HCT116 (cell line): ENCODE results near the gene CAMK2A. TPM values are rescaled to one million over a fixed set of nuclear protein-coding genes. Genes with fewer than 3 reads are reported as not detected.

Experiments
- ATAC-seq: fragments of 200-7000 bp; cut with Tn5 transposase; 2 replicates; pipeline ENCODE4 v1.9.1; 2020; ENCODE audit warnings: mild to moderate bottlenecking, moderate library complexity
- BruUV-seq: library from RNA; stranded (reverse); fragments of 400-500 nt; replicated peaks from 2 replicates; lab custom pipeline; 2021; lab: Mats Ljungman, UMichigan
- CTCF ChIA-PET: fragments of 300-600 bp; sonication (Branson Sonifier 250); formaldehyde crosslinking; loops from one replicate; lab custom pipeline; 2021; ENCODE audit warnings: antibody characterized with exemption; lab: Charles Lee
- POLR2A ChIA-PET: fragments of 300-600, 350-600 bp; sonication (Branson Sonifier 250); formaldehyde crosslinking; loops from one replicate; lab custom pipeline; 2021; ENCODE audit warnings: antibody characterized with exemption; lab: Charles Lee
- RAD21 ChIA-PET, 2 experiments: fragments of 300-600 bp; sonication (Branson Sonifier 250); formaldehyde crosslinking; loops; one replicate each; lab custom pipeline; 2023; ENCODE audit warnings: low total read pairs in 2 of 2; ENCODE audit not compliant: uncharacterized antibody in 2 of 2, unreplicated experiment in 2 of 2, low non-redundant PET in 1 of 2; lab: Charles Lee
- DNase-seq: peaks from one replicate; pipeline ENCODE4 v3.0.0-alpha.2; 2010; ENCODE audit warnings: low read depth, low spot score
- H2AFZ ChIP-seq: fragments of 200-600 bp; shearing (Covaris generic), sonication (generic); 2 replicates; pipeline ENCODE4 v1.6.1; 2017; ENCODE audit warnings: low read depth, mixed run types, mixed read lengths, antibody characterized with exemption, low read length; ENCODE audit not compliant: poor library complexity, severe bottlenecking
- H3K27ac ChIP-seq: 2 replicates; pipeline ENCODE4 v1.5.1; 2012; ENCODE audit warnings: low read depth, low read length
- H3K27me3 ChIP-seq: fragments of 200-600 bp; sonication (generic); 2 replicates; pipeline ENCODE4 v1.6.1; 2016; ENCODE audit warnings: mixed run types, low read length, mixed read lengths; ENCODE audit not compliant: insufficient read depth
- H3K36me3 ChIP-seq, 2 experiments: fragments of 200-500 bp in 1 of 2; fragments of 200-600 bp in 1 of 2; sonication (Bioruptor generic) in 1 of 2; sonication (generic) in 1 of 2; 2 replicates each; pipeline versions ENCODE4 v1.5.1 to v1.6.1; 2014 to 2016; ENCODE audit warnings: low read length in 2 of 2, inconsistent platforms in 1 of 2, mixed read lengths in 1 of 2, mixed run types in 1 of 2; ENCODE audit not compliant: insufficient read depth in 2 of 2, control insufficient read depth in 1 of 2
- H3K4me1 ChIP-seq, 2 experiments: fragments of 200-600 bp in 1 of 2; sonication (generic) in 1 of 2; 2 replicates each; pipeline versions ENCODE4 v1.5.1 to v1.6.1; 2012 to 2017; ENCODE audit warnings: low read length in 2 of 2, inconsistent platforms in 1 of 2, mild to moderate bottlenecking in 1 of 2, mixed read lengths in 1 of 2, mixed run types in 1 of 2, moderate library complexity in 1 of 2; ENCODE audit not compliant: insufficient read depth in 2 of 2, control insufficient read depth in 1 of 2
- H3K4me2 ChIP-seq: fragments of 200-600 bp; sonication (generic); 2 replicates; pipeline ENCODE4 v1.6.1; 2017; ENCODE audit warnings: mixed run types, low read length, mixed read lengths
- H3K4me3 ChIP-seq, 2 experiments: fragments of 200-600 bp in 1 of 2; sonication (generic) in 1 of 2; replicated peaks in 1 of 2; 2 replicates each; pipeline ENCODE4 v1.5.1; 2011 to 2016; ENCODE audit warnings: low read length in 2 of 2, control low read depth in 1 of 2, low read depth in 1 of 2, mild to moderate bottlenecking in 1 of 2, mixed read lengths in 1 of 2, mixed run types in 1 of 2
- H3K79me2 ChIP-seq: fragments of 200-600 bp; sonication (generic); 2 replicates; pipeline ENCODE4 v1.6.1; 2017; ENCODE audit warnings: mild to moderate bottlenecking, mixed run types, low read length, moderate library complexity, mixed read lengths; ENCODE audit not compliant: insufficient read depth
- H3K9ac ChIP-seq: fragments of 200-600 bp; sonication (generic); 2 replicates; pipeline ENCODE4 v1.6.1; 2016; ENCODE audit warnings: low read length, mixed read lengths
- H3K9me2 ChIP-seq: fragments of 200-600 bp; sonication (generic), shearing (Covaris generic); 2 replicates; pipeline ENCODE4 v1.6.1; 2017; ENCODE audit warnings: mixed run types, mild to moderate bottlenecking, moderate library complexity; ENCODE audit not compliant: insufficient read depth
- H3K9me3 ChIP-seq, 2 experiments: fragments of 200-500 bp in 1 of 2; fragments of 200-600 bp in 1 of 2; sonication (Bioruptor generic) in 1 of 2; sonication (generic) in 1 of 2; 2 replicates each; pipeline ENCODE4 v1.6.1; 2014 to 2017; ENCODE audit warnings: low read length in 2 of 2, mixed read lengths in 2 of 2, inconsistent platforms in 1 of 2, low read depth in 1 of 2, mild to moderate bottlenecking in 1 of 2, mixed run types in 1 of 2, moderate library complexity in 1 of 2; ENCODE audit not compliant: control insufficient read depth in 1 of 2, insufficient read depth in 1 of 2
- H4K20me1 ChIP-seq: fragments of 200-600 bp; sonication (generic), shearing (Covaris generic); 2 replicates; pipeline ENCODE4 v1.6.1; 2017; ENCODE audit warnings: mixed run types, mild to moderate bottlenecking, moderate library complexity; ENCODE audit not compliant: insufficient read depth
- CBX3 ChIP-seq: IDR thresholded peaks from 2 replicates; pipeline ENCODE4 v1.6.1; 2012; ENCODE audit warnings: low read depth
- CEBPB ChIP-seq: IDR thresholded peaks from 2 replicates; pipeline ENCODE4 v1.6.1; 2012; ENCODE audit warnings: low read depth
- EGR1 ChIP-seq: IDR thresholded peaks from 2 replicates; pipeline ENCODE4 v1.6.1; 2012; ENCODE audit warnings: low read depth
- ELF1 ChIP-seq: IDR thresholded peaks from 2 replicates; pipeline ENCODE4 v1.6.1; 2012; ENCODE audit warnings: low read depth, borderline replicate concordance
- FOSL1 ChIP-seq: IDR thresholded peaks from 2 replicates; pipeline ENCODE4 v1.6.1; 2012; ENCODE audit warnings: low read depth
- JUND ChIP-seq: IDR thresholded peaks from 2 replicates; pipeline ENCODE4 v1.6.1; 2012
- MAX ChIP-seq: IDR thresholded peaks from 2 replicates; pipeline ENCODE4 v1.6.1; 2012
- POLR2A ChIP-seq: IDR thresholded peaks from 2 replicates; pipeline ENCODE4 v1.7.0; 2011; ENCODE audit warnings: borderline replicate concordance; ENCODE audit not compliant: insufficient read depth, insufficient read length; ENCODE audit errors: extremely low read depth
- POLR2AphosphoS5 ChIP-seq: IDR thresholded peaks from 2 replicates; pipeline ENCODE4 v1.6.1; 2011; ENCODE audit warnings: mild to moderate bottlenecking, low read depth, low read length, moderate library complexity
- RAD21 ChIP-seq: IDR thresholded peaks from 2 replicates; pipeline ENCODE4 v1.6.1; 2012; ENCODE audit warnings: low read depth, mild to moderate bottlenecking
- SIN3A ChIP-seq: IDR thresholded peaks from 2 replicates; pipeline ENCODE4 v1.6.1; 2012; ENCODE audit warnings: low read depth
- SRF ChIP-seq: IDR thresholded peaks from 2 replicates; pipeline ENCODE4 v1.6.1; 2012; ENCODE audit warnings: low read depth
- TCF7L2 ChIP-seq: IDR thresholded peaks from 2 replicates; pipeline ENCODE4 v1.7.0; 2011; ENCODE audit warnings: borderline replicate concordance, inconsistent platforms; ENCODE audit not compliant: insufficient read depth, insufficient read length; ENCODE audit errors: extremely low read depth
- YY1 ChIP-seq: IDR thresholded peaks from 2 replicates; pipeline ENCODE4 v1.6.1; 2011; ENCODE audit warnings: low read length, low read depth, moderate library complexity, mild to moderate bottlenecking; ENCODE audit not compliant: insufficient replicate concordance; ENCODE audit errors: extremely low read depth
- ZBTB33 ChIP-seq: IDR thresholded peaks from 2 replicates; pipeline ENCODE4 v1.6.1; 2011; ENCODE audit warnings: mild to moderate bottlenecking, low read length, moderate library complexity; ENCODE audit not compliant: insufficient replicate concordance; ENCODE audit errors: extremely low read depth
- ZFX ChIP-seq: fragments of 450-650 bp; IDR thresholded peaks from 2 replicates; pipeline ENCODE4 v1.6.1; 2017
- intact Hi-C: fragments of 100-400 bp; cut with micrococcal nuclease; formaldehyde crosslinking; loops from 2 replicates; pipeline ENCODE4 v1.10.0; 2022
- total RNA-seq: library from RNA; stranded (reverse); gene quantifications from one replicate; pipeline ENCODE4 v1.2.1, GENCODE V29; 2021; ENCODE audit not compliant: unreplicated experiment

Gene CAMK2A
- total RNA-seq, 1 experiment from 2014 or later, result not detected

- TF ChIP-seq FOSL1 (no peak), SIN3A (no peak)
These were observed at the start of gene CAMK2A (continued) for GRCh38 chr5:150289551-150290390.

- no peaks in the 10 kb centered on the region for H3K9me3 ChIP-seq
These were observed 49.6 kb upstream of the CAMK2A start for GRCh38 chr5:150339165-150339564.

GRCh38 chr5:150338546-150338945, 49.0 kb upstream of the CAMK2A start:
- intact Hi-C loops, result no loop called here
- DNase-seq (no peak), ATAC-seq (no peak)
- ChIA-PET CTCF (no interaction called here), RAD21 (no interaction called here), POLR2A (no interaction called here)
- TF ChIP-seq CBX3 (no peak), POLR2AphosphoS5 (no peak), CEBPB (no peak), ZFX (no peak), SRF (no peak), YY1 (no peak), JUND (no peak), SIN3A (no peak), RAD21 (no peak), ELF1 (no peak), MAX (no peak), ZBTB33 (no peak)
- Histone ChIP-seq H3K4me2 (no peak overlapping the region), H3K9ac (no peak overlapping the region), H3K36me3 (no peaks in the 10 kb centered on the region), H3K4me3 (no peak overlapping the region), H3K27ac (no peak overlapping the region), H3K9me2 (no peaks in the 10 kb centered on the region), H4K20me1 (no peaks in the 10 kb centered on the region), H3K4me1 (no peaks in the 10 kb centered on the region), H3K9me3 (no peaks in the 10 kb centered on the region), H3K27me3 (no peaks in the 10 kb centered on the region), H3K79me2 (no peaks in the 10 kb centered on the region), H2AFZ (no peak overlapping the region)
- no TSS peak for BruUV-seq

More at GRCh38 chr5:150339165-150339564, 49.6 kb upstream of the CAMK2A start:
- no peak overlapping the region for H3K4me2 ChIP-seq
- no peak overlapping the region for H3K27ac ChIP-seq
- no peak overlapping the region for H3K9ac ChIP-seq
- H3K27me3 ChIP-seq, result no peaks in the 10 kb centered on the region
- no peak for DNase-seq
- H3K79me2 ChIP-seq, result no peaks in the 10 kb centered on the region
- RAD21 ChIA-PET, result no interaction called here
- no TSS peak for BruUV-seq
- ATAC-seq, result no peak
- TF ChIP-seq TCF7L2 (no peak), EGR1 (no peak), POLR2A (no peak), ELF1 (no peak), CEBPB (no peak)
- TF ChIP-seq, all 23 proteins: peak for 0
- Histone ChIP-seq H3K36me3 (no peaks in the 10 kb centered on the region), H4K20me1 (no peaks in the 10 kb centered on the region), H2AFZ (no peak overlapping the region), H3K4me3 (no peak overlapping the region), H3K9me2 (no peaks in the 10 kb centered on the region), H3K4me1 (no peaks in the 10 kb centered on the region)
- CTCF ChIA-PET, result no interaction called here
- intact Hi-C loops, result no loop called here
- POLR2A ChIA-PET, result no interaction called here
